ENCODE measurements around the gene TFDP2. TPM values are rescaled to one million over a fixed set of nuclear protein-coding genes. Genes with fewer than 3 reads are reported as not detected.
"Not testable (repeated sequence)": the region's sequence is repeated elsewhere in the genome, so short reads cannot be mapped to it uniquely, and the experiment has no call there.

The TFDP2 gene, protein sequence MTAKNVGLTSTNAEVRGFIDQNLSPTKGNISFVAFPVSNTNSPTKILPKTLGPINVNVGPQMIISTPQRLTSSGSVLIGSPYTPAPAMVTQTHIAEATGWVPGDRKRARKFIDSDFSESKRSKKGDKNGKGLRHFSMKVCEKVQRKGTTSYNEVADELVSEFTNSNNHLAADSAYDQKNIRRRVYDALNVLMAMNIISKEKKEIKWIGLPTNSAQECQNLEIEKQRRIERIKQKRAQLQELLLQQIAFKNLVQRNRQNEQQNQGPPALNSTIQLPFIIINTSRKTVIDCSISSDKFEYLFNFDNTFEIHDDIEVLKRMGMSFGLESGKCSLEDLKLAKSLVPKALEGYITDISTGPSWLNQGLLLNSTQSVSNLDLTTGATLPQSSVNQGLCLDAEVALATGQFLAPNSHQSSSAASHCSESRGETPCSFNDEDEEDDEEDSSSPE
- 43.7 TPM for total RNA-seq

DNA sequence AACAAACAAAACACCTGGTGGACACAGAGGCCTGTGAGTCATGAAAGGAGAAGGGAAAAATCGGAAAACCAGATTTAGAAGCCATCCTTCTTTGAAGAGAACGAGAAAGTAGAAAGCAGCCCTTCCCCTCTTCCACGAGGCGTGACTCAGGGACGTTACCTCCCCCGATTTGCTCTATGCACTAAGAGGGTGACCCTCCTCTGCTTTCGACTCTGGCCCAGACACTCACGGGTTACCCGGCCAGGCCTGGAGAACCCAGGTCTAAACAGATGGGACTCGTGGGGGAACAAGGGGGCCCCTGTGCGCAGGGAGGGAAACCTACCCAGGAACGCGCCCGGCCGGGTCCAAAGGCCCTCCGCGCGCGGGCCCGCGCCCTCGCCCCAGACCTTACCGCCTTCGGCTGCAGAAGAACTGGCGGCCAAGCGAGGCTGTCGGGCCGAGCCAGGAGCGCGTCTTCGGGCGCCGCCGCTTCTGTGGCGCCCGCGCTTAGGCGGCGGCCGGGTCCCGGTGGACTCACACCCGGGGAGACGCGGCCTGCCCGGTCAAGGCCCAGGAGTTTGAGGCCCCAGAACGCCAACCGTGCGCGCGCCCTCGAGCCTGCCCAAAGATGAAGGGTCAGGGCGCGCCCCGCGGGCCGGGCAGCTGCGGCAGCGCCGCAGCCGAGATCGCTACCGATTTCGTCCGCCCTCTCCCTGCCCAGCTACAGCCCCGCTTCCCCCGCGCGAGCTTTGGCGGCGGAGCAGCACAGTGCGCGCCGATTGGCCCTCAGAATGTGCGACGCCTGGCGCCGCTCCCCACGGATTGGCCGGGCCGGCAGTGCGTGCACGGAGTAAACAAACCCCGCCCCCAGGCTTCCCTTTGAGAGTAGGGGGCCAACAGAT lies at the start of gene TFDP2:
TFDP2 (minus strand) TSS at position 753 of the 881 bp plus-strand sequence. CDS start 47,795 bp downstream, outside the sequence.
- peak; percentile 82 for DNase-seq

DNA sequence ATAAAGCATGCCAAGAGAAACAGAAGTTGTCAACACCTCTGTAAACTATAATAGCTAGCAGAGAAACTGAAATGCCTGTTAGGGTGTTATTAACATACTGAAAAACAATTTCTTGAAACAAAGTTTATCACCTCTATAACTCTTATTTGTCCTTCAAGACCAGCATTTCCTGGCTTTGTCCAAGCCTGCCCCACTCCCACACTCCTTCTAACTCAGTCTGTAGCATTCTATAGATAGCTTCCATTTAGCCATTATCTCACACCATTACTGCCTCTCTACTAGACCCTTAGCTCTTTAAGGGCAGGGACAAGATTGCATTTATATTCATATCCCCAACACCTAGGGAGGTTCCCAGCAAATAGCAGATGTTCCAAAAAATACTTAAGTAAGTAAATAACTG lies 39.5 kb upstream of the TFDP2 start:
- DNase-seq, result no peak

DNA sequence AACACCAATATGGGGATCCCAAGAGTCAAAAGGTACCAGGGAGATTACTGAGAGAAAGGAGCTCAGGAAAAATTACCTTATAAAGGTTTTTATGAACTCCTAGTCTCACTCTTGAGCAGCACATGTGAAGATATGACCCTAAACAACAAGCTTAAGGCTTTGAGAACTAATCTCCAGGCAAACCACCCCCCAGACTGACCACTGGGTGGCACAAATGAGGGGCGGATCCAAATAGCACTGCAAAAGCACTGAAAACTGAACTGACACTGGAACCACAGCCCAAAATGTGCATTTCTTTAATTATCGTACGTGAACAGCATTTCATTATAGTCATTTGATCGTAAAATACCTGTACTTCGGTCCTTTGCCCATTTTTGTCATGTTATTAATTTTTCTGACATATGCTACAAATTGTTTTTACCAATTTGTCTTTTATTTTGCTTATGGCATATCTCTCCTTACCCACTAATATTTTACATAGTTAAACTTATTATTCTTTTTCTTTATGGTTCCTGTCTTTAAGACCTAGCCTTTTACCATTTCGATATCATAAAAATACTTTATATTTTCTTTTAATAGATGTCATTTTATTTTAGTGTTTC lies 31.5 kb upstream of the TFDP2 start:
- DNase-seq, result no peak

DNA sequence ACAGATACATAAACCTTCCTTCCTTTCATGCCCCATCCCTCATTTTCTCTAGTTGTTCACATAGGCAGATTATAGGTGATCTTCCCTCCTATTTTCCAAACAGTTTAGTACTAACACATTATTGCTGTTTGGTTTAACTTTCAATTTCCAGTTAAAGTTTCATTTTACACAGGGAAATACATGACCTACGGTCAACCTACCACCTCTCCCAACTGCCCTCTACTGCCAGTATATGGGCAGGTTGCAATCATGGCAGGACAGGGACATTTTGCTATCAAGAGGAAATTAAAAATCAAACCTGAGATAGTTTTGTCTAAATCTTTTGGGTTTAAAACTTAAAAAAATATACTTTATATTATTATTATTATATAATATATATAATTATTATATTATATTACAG lies 26.1 kb upstream of the TFDP2 start:
- no peak for DNase-seq

DNA sequence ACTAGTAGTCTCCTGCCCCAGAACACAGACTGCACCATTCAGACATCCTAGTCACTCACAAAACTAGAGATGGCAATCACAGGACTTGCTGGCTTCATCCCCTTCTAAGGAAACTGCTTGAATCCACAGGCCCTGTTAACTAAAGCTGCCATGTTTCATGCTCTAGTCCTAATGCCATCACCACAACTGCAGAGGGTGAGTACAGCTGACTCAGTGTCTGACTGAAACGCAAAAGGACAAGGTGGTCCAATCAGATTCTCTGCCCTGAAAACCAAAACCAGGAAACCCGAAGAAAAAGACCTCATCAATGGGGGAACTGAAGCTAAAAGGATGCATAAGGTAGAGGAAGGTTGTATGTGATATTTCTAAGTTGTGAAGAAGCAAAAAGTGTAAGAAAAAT lies 25.2 kb upstream of the TFDP2 start:
- no peak for DNase-seq

DNA sequence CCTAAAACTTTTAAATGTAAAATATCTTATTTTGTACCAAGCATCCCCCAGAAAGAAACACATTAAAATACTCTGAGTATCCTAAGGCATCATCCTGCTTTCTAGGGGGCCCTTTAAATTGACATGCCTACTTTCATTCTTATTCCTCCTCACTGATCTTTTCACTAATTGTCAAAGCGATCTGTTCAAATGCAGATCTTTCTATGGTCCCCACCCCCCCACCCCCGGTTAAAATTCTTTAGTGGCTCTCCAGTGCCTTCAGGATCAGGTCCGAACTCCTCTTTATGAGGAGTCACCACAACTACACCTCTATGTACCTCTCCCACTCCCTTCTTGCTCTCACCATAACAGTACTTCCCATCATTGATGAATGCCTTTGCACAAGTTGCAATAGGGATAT lies 19.2 kb upstream of the TFDP2 start:
- DNase-seq, result no peak

DNA sequence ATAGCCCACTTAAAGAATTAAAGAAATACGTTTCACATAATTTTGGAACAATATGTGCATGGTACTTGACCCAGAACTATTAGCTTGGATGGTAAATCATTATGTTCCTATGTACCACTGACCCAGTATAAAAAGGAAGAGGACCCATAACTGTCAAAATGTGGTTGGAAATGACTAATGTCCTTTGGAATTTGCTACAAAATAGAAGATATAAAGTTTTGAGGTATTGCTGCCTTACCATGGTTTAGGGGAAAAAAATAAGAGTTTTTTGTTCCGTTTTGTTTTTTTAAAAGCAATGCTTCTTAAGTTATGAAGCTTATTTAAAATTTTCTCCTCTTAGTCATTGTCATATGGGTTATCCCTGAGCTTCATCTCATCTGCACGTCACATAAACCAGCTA lies 15.8 kb upstream of the TFDP2 start:
- DNase-seq, result no peak

DNA sequence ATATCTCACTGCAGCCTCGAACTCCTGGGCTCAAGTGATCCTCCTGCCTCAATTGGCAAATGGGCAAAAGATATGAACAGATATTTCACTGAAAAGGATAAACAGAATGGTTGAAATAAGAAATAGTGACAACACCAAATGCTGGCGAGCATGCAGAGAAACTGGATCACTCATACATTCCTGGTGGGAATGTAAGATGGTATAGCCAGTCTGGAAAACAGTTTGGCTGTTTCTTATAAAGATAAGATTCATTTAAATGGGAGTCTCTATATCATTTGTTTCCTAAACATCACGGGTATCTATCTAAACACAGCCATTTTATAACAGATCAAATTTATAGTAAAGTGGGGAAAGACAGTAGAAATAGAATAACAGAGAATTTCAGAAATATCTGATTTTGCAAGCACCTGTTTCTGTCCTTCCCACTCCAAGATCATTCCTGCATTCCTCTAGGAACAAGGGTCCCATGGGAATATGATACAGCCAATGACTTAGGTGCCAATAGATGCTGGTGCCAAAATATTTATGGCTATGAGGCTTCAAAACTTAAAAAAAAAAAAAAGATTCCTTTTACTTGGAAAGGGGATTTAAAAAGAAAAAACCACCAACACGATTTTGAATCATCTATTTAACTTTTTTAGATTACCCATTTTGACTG lies 9.9 kb upstream of the TFDP2 start:
- DNase-seq, result no peak

DNA sequence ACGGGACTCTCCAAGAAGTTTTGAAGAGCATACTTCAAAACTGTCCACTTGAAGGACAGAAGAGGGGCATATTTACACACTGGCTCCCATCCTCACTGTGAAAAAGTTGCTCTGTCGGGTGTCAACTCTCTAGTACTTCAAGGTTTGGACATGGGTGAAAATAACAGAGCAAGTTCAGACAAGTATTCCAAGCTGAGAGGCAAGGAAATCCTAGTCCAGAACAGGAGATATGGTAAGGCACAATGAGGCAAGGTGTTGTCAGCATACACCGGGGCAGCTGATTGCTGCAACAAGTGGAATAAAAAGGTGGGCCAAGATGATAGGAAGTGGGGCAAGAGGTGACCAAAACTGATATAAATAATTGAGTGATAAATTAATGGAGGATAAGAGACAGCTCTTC lies 4.8 kb upstream of the TFDP2 start:
- no peak for DNase-seq

DNA sequence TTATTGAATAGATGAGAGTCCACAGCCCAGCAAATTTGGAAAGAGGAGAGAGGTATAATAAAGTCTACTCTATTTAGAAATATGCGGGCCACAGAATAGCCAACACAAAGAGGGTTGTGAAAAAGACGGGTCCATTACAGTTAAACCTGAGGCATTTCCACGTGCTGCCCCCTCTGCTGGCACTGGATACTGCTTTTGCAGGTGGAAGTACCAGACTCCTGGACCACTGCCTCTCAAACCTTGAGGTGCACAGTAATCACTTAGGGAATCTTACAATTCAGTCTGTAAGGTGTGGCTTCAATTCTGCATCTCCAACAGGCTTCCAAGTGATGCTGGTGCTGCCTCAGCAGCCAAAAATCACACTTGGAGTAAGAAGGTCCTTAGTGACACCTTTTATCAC lies 3.0 kb upstream of the TFDP2 start:
- DNase-seq, result no peak

DNA sequence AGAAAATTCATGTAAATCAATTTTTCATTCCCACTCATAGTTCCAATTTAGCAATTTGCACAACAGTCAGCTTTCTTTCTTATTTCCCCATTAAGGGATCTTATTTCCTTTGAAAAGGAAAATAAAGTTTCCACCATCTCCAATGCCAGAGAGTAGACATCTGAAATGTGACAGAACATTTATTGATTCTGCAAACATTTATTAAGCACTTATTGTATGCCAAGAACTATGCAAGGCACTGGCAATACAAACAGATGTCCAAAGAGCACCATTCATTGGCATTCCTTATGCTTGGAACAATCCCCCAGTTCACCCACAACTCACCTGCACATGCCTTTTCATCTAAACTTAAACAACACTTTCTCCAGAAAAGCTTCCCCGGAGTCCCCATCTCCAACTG lies 2.5 kb upstream of the TFDP2 start:
- DNase-seq, result no peak

DNA sequence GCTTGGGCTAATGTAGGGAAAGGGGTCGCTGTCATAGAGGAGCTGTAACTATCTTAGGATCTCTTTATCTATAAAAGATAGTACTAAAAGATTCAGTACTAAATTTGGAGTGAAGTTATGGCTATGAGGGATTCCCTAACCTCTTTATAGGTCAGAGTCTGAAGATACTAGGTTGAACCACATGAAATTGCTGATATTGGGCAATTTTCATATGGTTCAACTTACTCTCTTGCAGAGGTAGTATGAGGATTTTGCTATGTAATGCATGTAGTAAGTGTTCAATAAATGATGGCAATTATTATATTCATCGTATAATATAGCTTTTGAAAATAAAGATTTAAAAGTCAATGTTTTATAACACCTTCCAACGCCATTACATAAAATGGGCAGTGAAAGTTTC lies 1.9 kb upstream of the TFDP2 start:
- no peak for DNase-seq

DNA sequence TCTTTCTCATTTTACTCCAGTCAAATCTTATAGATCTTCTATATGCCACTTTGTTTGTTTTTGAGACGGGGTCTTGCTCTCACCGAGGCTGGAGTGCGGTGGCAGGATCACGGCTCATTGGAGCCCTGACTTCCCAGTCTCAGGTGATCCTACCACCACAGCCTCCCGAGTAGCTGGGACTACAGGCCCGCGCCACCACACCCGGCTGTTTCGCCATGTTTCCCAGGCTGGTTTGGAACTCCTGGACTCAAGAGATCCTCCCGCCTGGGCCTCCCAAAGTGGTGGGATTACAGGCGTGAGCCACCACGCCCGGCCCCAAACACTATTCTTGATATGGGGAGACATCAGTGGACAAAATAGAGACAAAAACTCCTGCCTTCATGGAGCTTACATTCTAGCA lies 927 bp upstream of the TFDP2 start:
- no peak for DNase-seq

DNA sequence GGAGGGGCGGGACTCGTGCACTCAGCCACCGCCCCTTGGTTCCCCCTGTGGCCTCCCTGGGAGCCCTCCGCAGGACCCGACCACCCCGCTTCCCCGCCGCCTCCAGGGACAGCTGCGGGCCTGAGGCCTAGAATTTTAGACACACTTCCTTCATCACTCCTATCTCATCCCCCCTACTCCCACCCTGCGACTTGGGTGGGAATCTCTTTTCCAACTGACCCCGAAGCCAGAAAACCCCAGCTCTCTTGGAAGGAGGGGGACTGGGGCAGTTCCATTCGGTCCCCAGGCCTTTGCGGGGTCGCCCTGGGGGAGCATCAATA lies 289 bp upstream of the TFDP2 start:
- DNase-seq, result no peak

DNA sequence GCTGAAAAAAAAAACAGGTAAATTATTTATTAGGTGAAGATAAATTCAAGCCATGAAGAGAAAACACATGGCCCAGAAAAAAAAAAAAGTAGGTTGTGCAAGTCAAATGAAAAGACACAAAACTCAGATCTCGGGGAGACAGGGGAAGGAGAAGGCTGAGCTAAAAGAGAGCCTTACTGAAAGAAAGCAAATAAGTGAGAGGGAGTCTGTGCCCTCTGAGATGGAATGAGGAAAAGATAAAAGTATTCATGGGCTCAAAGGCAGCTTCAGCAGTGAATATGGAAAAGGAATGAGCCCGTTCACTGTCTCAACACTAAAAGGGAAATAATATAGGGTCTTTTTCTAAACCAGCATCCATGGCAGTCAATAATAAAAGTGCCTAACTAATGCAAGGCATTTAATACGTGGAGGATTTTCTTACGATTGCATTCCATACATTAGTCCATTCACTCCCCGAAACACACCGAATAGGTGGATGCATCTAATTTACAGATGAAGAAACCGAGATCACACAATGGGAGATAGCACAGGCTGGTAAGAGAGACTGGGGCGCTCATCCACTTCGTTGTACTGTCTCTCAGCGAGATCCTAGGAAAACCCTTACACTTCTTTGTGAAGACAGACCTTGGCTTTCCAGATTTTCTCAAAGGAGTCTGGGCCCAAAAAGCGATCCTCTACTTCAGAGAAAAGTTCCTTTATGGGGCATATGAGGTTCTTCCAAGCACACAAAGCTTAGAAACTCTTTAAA lies 1.1 kb downstream of the TFDP2 start:
- DNase-seq, result no peak

DNA sequence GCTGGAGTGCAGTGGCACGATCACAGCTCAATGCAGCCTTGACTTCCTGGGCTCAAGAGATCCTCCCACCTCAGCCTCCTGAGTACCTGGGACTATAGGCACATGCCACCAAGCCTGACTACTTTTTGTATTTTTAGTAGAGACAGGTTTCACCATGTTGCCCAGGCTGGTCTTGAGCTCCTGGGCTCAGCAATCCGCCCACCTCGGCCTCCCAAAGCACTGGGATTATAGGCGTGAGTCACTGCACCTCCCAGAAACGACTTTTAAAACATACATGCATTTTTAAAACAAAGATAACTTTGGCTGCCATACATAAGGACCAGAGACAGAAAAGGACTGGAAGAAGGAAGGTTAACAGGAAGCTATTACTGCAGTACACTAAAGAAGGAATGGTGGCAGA lies 4.8 kb downstream of the TFDP2 start:
- DNase-seq, result not testable (repeated sequence)

DNA sequence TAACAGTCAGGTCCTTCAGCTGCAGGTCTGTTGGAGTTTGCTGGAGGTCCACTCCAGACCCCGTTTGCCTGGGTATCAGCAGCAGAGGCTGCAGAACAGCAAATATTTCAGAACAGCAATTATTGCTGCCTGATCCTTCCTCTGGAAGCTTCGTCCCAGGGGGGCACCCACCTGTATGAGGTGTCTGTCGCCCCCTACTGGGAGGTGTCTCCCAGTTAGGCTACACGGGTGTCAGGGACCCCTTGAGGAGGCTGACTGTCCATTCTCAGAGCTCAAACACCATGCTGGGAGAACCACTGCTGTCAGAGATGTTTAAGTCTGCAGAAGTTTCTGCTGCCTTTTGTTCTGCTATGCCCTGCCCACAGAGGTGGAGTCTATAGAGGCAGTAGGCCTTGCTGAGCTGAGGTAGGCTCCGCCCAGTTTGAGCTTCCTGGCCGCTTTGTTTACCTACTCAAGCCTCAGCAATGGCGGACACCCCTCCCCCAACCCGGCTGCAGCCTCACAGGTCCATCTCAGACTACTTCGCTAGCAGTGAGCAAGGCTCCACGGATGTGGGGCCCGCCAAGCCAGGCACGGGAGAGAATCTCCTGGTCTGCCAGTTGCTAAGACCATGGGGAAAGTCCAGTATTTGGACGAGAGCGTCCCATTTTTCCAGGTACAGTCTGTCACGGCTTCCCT lies 8.6 kb downstream of the TFDP2 start:
- not testable (repeated sequence) for DNase-seq

DNA sequence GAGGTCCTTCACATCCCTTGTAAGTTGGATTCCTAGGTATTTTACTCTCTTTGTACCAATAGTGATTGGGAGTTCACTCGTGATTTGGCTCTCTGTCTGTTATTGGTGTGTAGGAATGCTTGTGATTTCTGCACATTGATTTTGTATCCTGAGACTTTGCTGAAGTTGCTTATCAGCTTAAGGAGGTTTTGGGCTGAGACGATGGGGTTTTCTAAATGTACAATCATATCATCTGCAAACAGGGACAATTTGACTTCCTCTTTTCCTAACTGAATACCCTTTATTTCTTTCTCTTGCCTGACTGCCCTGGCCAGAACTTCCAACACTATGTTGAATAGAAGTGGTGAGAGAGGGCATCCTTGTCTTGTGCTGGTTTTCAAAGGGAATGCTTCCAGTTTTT lies 12.3 kb downstream of the TFDP2 start:
- DNase-seq, result not testable (repeated sequence)

DNA sequence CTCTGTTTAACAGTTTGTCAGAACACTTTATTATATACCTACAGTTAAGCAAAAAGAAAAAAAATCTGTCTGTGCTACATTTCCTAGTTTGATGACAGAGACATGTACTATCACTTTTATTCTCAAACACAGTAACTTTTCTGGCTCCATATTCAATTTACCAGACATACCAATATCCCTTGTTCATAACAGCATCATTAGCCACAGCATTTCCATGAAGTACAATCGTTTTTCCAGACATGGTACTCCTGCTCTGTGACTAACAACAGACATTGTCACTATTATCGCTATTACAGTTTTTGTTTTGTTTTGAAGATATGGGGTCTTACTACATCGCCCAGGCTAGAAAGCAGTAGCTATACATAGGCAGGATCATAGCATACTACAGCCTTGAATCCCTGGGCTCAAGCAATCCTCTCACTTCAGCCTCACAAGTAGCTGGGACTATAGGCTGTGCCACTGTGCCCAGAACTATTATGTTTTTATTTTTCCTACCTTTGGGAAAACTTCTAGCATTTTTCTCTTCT lies 14.5 kb downstream of the TFDP2 start:
- no peak for DNase-seq

DNA sequence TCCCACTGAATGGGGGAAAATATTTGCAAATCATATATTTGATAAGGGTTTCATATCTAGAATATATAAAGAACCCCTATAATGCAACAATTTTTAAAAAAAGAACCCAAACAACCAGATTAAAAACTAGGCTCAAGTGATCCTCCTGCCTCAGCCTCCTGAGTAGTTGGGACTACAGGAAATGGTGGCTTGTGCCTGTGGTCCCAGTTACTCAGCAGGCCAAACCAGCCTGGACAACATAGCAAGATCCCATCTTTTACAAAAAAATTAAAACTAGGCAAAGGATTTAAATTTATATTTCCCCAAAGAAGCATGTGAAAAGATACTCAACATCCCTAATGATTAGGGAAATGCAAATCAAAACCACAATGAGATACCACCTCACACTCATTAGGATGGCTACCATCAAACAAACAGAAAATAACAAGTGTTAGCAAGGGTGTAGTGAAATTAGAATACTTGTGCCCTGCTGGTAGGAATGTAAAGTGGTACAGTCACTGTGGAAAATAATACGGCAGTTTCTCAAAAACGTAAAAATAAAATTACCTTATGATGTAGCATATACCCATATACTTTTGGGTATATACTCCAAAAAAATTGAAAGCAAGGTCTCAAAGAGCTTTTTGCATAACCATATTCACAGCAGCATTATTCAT lies 19.7 kb downstream of the TFDP2 start:
- DNase-seq, result no peak

Data from skin of body (tissue), 2 donors.